GM12873 (cell line): ENCODE measurements around the gene DOCK7.

Experiments
- CTCF ChIP-seq: IDR thresholded peaks from 2 replicates; pipeline ENCODE4 v1.5.1; 2012; ENCODE audit warnings: low read depth, mild to moderate bottlenecking, moderate library complexity, low read length, control low read depth; ENCODE audit not compliant: insufficient read depth; ENCODE audit errors: missing control alignments

Gene DOCK7

GRCh38 chr1:62436466-62437272 lies 251.5 kb downstream of the DOCK7 start, which contains the start of gene USP1:
USP1 (plus strand) TSS chr1:62437049; CDS start chr1:62439868, 2,819 bp downstream.
- TF ChIP-seq CTCF = no peak

- no peak for TF ChIP-seq CTCF
Measured at GRCh38 chr1:62436039-62436465, 252.1 kb downstream of the DOCK7 start.

GRCh38 chr1:62435231-62436038 lies 252.8 kb downstream of the DOCK7 start:
- no peak for TF ChIP-seq CTCF

GRCh38 chr1:62434618-62435001 lies 253.6 kb downstream of the DOCK7 start:
- no peak for TF ChIP-seq CTCF

GRCh38 chr1:62433861-62434617 lies 254.1 kb downstream of the DOCK7 start:
- TF ChIP-seq CTCF = peak; percentile 13

- no peak for TF ChIP-seq CTCF
Measured at GRCh38 chr1:62429581-62429980, 258.6 kb downstream of the DOCK7 start.

- no peak for TF ChIP-seq CTCF
Measured at GRCh38 chr1:62428351-62428750, 259.8 kb downstream of the DOCK7 start.
